Right ventricle myocardium inferior (tissue), 1 donor: ENCODE data around the gene NTN3. TPM values are rescaled to one million over a fixed set of nuclear protein-coding genes. Genes with fewer than 3 reads are reported as not detected.
"Not testable (repeated sequence)": the region's sequence is repeated elsewhere in the genome, so short reads cannot be mapped to it uniquely, and the experiment has no call there.

Source experiments
- ATAC-seq: fragments of 200-7000 bp; cut with Tn5 transposase; one replicate; pipeline ENCODE4 v1.9.1; 2020; ENCODE audit warnings: mild to moderate bottlenecking, moderate library complexity
- DNase-seq: peaks from one replicate; pipeline ENCODE4 v3.0.0; 2021; ENCODE audit errors: missing footprints
- intact Hi-C: fragments of 100-400 bp; cut with DNase I; formaldehyde crosslinking; loops from one replicate; pipeline ENCODE4 v1.11.0; 2022
- total RNA-seq: library from RNA; stranded (reverse); fragmentation: NEBNext Ultra II Directional; extraction: Animal tissue kit (Norgen Biotek cat#: 25700); gene quantifications from one replicate; pipeline ENCODE4 v1.2.1, GENCODE V29; 2021
- donor health status: DM: no; HTN: yes; CAD: no; lungs with severe emphysema.

NTN3 gene
- total RNA-seq, 1 donor from 2014 or later = 0.19 TPM

GRCh38 chr16:2473999-2474876, 3.1 kb downstream of the NTN3 start:
- peak; percentile 68 for ATAC-seq
- intact Hi-C loops = loop anchor here (2.0 kb wide), 1 partner anchor 27 kb away; no protein-coding TSS in a partner anchor
- DNase-seq = peak; percentile 68

- DNase-seq = peak; percentile 93
- intact Hi-C loops = loop anchor here (2.0 kb wide), 1 partner anchor 26 kb away; no protein-coding TSS in a partner anchor
- peak; percentile 95 for ATAC-seq
Measured at GRCh38 chr16:2474877-2475412, 3.8 kb downstream of the NTN3 start, which contains the start of gene TBC1D24. Gene TBC1D24 (plus strand): TSS chr16:2475127. CDS start chr16:2496149, 21,022 bp downstream.

GRCh38 chr16:2475413-2476344, 4.6 kb downstream of the NTN3 start:
- intact Hi-C loops = loop anchor here (2.0 kb wide), 1 partner anchor 25 kb away; no protein-coding TSS in a partner anchor
- ATAC-seq = no peak
- DNase-seq = peak; percentile 63

GRCh38 chr16:2476345-2476720, 5.2 kb downstream of the NTN3 start:
- DNase-seq (peak; percentile 11), ATAC-seq (no peak)
- intact Hi-C loops = no loop called here

GRCh38 chr16:2476741-2477140, 5.6 kb downstream of the NTN3 start:
- ATAC-seq (no peak), DNase-seq (no peak)
- intact Hi-C loops = no loop called here

- no peak for DNase-seq
- ATAC-seq = no peak
- intact Hi-C loops = no loop called here
Measured at GRCh38 chr16:2477327-2477726, 6.2 kb downstream of the NTN3 start.

- ATAC-seq (no peak), DNase-seq (peak; percentile 39)
Measured at GRCh38 chr16:2478279-2478678, 7.2 kb downstream of the NTN3 start.

GRCh38 chr16:2479996-2480395, 8.9 kb downstream of the NTN3 start:
- not testable (repeated sequence) for ATAC-seq

More at GRCh38 chr16:2478279-2478678, 7.2 kb downstream of the NTN3 start:
- intact Hi-C loops = no loop called here

GRCh38 chr16:2480948-2481347, 9.9 kb downstream of the NTN3 start:
- no peak for ATAC-seq
- peak; percentile 57 for DNase-seq
- intact Hi-C loops = no loop called here

More at GRCh38 chr16:2479996-2480395, 8.9 kb downstream of the NTN3 start:
- intact Hi-C loops, DNase-seq: not testable (repeated sequence)

- ATAC-seq (no peak), DNase-seq (peak; percentile 16)
- intact Hi-C loops = no loop called here
Measured at GRCh38 chr16:2481676-2482075, 10.6 kb downstream of the NTN3 start.

GRCh38 chr16:2482249-2482648, 11.2 kb downstream of the NTN3 start:
- intact Hi-C loops = no loop called here
- DNase-seq (peak; percentile 39), ATAC-seq (no peak)

- intact Hi-C loops = no loop called here
- ATAC-seq = peak; percentile 64
- DNase-seq = peak; percentile 77
Measured at GRCh38 chr16:2482708-2483534, 11.8 kb downstream of the NTN3 start.

GRCh38 chr16:2483939-2484897, 13.1 kb downstream of the NTN3 start:
- ATAC-seq (no peak), DNase-seq (peak; percentile 34)
- intact Hi-C loops = no loop called here

GRCh38 chr16:2484898-2485508, 13.9 kb downstream of the NTN3 start:
- DNase-seq (peak; percentile 32), ATAC-seq (no peak)
- intact Hi-C loops = no loop called here

GRCh38 chr16:2485811-2486507, 14.9 kb downstream of the NTN3 start:
- ATAC-seq (no peak), DNase-seq (peak; percentile 45)
- intact Hi-C loops = no loop called here
